ENCODE measurements around the gene TIGD2. TPM values are rescaled to one million over a fixed set of nuclear protein-coding genes. Genes with fewer than 3 reads are reported as not detected.

The TIGD2 gene
- total RNA-seq, 2 donors from 2014 or later, result 3.6 to 5.7 TPM

DNA sequence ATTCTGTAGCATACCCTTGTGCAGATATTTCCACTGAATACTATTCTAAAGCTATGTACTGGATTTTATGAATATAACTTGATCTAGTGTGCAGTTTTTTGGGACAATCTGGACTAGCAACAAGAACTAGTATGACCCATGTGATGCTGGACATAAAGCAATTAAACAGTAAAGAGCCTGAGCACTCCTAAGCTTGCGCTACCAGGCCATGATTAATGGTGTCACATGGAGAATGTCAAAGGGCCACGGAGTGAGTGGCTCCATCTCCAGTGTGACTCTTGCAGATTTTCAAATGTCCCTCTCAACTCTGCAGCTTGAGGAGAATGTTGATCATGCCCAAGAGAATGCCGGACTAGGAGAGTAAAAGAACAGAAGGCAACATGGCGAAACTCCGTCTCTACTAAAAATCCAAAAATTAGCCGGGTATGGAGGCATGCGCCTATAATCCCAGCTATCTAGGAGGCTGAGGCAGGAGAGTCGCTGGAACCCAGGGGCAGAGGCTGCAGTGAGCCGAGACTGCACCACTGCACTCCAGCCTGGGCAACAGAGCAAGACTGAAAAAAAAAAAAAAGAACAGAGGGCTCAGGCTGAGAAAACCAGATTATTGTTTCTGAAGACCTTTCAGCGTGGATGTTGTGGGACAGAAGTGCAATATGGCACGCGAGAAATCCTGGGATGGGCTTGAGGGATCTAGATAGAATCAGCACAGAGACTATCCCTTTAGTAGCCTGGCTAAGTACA is 45.0 kb downstream of the TIGD2 start:
- TF ChIP-seq, protein P1, sequence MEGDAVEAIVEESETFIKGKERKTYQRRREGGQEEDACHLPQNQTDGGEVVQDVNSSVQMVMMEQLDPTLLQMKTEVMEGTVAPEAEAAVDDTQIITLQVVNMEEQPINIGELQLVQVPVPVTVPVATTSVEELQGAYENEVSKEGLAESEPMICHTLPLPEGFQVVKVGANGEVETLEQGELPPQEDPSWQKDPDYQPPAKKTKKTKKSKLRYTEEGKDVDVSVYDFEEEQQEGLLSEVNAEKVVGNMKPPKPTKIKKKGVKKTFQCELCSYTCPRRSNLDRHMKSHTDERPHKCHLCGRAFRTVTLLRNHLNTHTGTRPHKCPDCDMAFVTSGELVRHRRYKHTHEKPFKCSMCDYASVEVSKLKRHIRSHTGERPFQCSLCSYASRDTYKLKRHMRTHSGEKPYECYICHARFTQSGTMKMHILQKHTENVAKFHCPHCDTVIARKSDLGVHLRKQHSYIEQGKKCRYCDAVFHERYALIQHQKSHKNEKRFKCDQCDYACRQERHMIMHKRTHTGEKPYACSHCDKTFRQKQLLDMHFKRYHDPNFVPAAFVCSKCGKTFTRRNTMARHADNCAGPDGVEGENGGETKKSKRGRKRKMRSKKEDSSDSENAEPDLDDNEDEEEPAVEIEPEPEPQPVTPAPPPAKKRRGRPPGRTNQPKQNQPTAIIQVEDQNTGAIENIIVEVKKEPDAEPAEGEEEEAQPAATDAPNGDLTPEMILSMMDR (IDR thresholded peaks at IDR 0.05), result no peak
- H3K27ac ChIP-seq, result no peak overlapping the region
- no peaks in the 10 kb centered on the region for H3K36me3 ChIP-seq
- DNase-seq, result no peak
- no peaks in the 10 kb centered on the region for H3K4me1 ChIP-seq
- intact Hi-C loops (cut with DNase I), result loop anchor here (10.0 kb wide), 1 partner anchor 748 kb away; no protein-coding TSS in a partner anchor
- no peaks in the 10 kb centered on the region for H3K27me3 ChIP-seq
- H3K9me3 ChIP-seq, result no peaks in the 10 kb centered on the region
- H3K4me3 ChIP-seq, result no peak overlapping the region
- no peak overlapping the region for H3K9ac ChIP-seq (ENCODE audit: low read depth in 2 of 2, low read length in 2 of 2)

DNA sequence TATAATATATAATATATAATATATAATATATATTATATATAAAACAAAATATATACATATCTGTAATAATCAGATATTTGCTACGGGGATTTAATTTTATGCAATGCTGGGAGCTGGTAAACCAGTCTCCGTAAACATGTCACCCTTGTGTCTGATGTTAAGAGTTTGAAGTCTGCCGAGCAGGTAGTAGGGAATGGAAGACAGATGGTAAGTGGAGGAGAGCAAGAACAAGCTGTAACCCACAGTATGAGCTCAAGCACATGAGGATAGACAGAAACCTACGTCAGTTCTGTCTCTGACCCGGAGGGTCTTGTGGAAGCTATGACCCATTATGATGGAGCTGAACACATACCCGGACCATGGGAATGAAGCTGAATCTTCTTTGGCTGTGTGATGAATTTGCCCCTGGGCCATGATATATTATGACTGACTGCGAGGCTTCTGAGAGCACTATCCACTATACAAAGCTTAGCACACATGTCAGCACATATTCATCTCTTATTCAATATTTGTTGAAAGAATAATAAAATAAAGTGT is 46.2 kb downstream of the TIGD2 start:
- no peaks in the 10 kb centered on the region for H3K27me3 ChIP-seq
- DNase-seq, result no peak
- no peak overlapping the region for H3K4me3 ChIP-seq
- H3K9me3 ChIP-seq, result no peaks in the 10 kb centered on the region
- no peak overlapping the region for H3K27ac ChIP-seq
- H3K9ac ChIP-seq (ENCODE audit: low read depth in 2 of 2, low read length in 2 of 2), result no peak overlapping the region
- TF ChIP-seq, protein P1 (IDR thresholded peaks at IDR 0.05), result no peak
- intact Hi-C loops (cut with DNase I), result loop anchor here (2.0 to 10.0 kb wide), 2 partner anchors 277 to 747 kb away; no protein-coding TSS in a partner anchor
- no peaks in the 10 kb centered on the region for H3K36me3 ChIP-seq
- no peaks in the 10 kb centered on the region for H3K4me1 ChIP-seq

- Histone ChIP-seq H3K9ac (ENCODE audit: low read depth in 2 of 2, low read length in 2 of 2) (no peak overlapping the region), H3K36me3 (no peaks in the 10 kb centered on the region), H3K27me3 (no peaks in the 10 kb centered on the region), H3K9me3 (no peaks in the 10 kb centered on the region), H3K4me1 (no peaks in the 10 kb centered on the region), H3K4me3 (no peak overlapping the region), H3K27ac (no peak overlapping the region)
- intact Hi-C loops (cut with DNase I), result loop anchor here (2.0 to 10.0 kb wide), 2 partner anchors 276 to 746 kb away; no protein-coding TSS in a partner anchor
- TF ChIP-seq, protein P1 (IDR thresholded peaks at IDR 0.05), result peak; percentile 79
- DNase-seq, result no peak
These were observed 47.7 kb downstream of the TIGD2 start for GRCh38 chr4:89158884-89159503.

DNA sequence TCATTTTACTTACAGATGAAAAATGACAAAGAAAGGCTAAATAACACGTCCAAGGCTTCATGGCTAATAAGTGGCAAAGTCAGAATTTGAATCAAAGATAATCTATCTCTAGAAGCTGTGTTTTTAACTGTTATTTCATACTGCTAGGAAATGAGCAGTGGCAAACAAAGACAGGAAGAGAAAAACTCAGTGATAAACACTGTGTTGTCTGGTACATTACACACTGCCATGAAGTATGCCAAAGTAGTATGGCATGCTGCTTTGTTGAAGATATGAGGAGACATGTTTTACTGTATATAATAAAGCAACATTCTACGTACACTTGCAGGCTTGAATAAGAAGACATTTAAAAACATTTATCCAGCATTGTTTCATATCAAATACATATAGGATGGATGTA is 49.5 kb downstream of the TIGD2 start:
- Histone ChIP-seq H3K9me3 (no peaks in the 10 kb centered on the region), H3K27ac (no peak overlapping the region), H3K36me3 (no peaks in the 10 kb centered on the region), H3K4me1 (no peaks in the 10 kb centered on the region), H3K9ac (ENCODE audit: low read depth in 2 of 2, low read length in 2 of 2) (no peak overlapping the region), H3K4me3 (no peak overlapping the region), H3K27me3 (no peaks in the 10 kb centered on the region)
- DNase-seq, result no peak
- intact Hi-C loops (cut with DNase I), result loop anchor here (10.0 kb wide), 1 partner anchor 64 kb away; no protein-coding TSS in a partner anchor
- TF ChIP-seq, protein P1 (IDR thresholded peaks at IDR 0.05), result no peak

- Histone ChIP-seq H3K27me3 (no peaks in the 10 kb centered on the region), H3K36me3 (no peaks in the 10 kb centered on the region), H3K4me3 (no peak overlapping the region), H3K9ac (ENCODE audit: low read depth in 2 of 2, low read length in 2 of 2) (no peak overlapping the region), H3K9me3 (no peaks in the 10 kb centered on the region), H3K27ac (no peak overlapping the region), H3K4me1 (no peaks in the 10 kb centered on the region)
- DNase-seq, result no peak
- TF ChIP-seq, protein P1 (IDR thresholded peaks at IDR 0.05), result no peak
- intact Hi-C loops (cut with DNase I), result loop anchor here (10.0 kb wide), 1 partner anchor 63 kb away; no protein-coding TSS in a partner anchor
These were observed 50.5 kb downstream of the TIGD2 start for GRCh38 chr4:89161841-89162240.
